Stimulated activated CD8-positive, alpha-beta memory T cell treated with anti-CD3 and anti-CD28 coated beads, Interleukin-4, amount 100 ng/mL, for 48 hours (primary cell): ENCODE results near the gene CKMT1B.
"Not testable (repeated sequence)": the region's sequence is repeated elsewhere in the genome, so short reads cannot be mapped to it uniquely, and the experiment has no call there.

Experiments
- DNase-seq: peaks from one replicate; pipeline ENCODE4 v3.0.0-alpha.2; 2020

Gene CKMT1B

DNA sequence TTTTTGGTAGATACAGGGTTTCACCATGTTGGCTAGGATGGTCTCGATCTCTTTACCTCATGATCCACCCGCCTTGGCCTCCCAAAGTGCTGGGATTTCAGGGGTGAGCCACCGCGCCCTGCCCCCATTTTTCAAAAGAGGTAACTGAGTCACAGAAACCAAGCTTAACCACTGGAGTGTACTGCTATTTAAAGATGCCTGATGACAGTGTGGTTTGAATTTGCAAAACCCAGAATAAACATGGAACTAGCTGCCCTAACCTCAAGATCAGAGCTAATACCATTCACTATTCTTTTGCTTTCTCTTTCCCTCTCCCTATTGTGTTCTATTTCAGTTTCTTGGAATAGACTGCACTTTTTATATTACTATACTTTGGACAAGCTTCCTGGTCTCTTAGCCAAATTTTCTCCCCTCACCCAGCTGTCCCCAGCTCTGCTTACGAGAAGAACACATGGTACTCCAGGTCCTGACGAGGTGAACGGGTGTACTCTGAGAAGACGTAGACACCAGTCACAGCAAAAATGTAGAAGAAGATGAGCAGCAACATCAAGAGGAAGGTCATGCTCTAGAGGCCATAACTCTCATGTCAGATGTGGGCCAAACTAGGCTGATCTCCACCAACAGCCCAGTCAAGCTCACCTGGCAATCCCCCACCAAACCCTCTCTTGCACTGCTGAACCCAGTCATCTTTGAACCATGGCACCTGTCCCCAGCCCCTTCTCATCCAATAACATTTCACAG lies 44.8 kb downstream of the CKMT1B start:
- DNase-seq: not testable (repeated sequence)
